Measurements from ENCODE around the gene TFF3. TPM values are rescaled to one million over a fixed set of nuclear protein-coding genes. Genes with fewer than 3 reads are reported as not detected.

TFF3 gene
- total and polyA plus RNA-seq, 2 donors from 2014 or later, result 10.0 to 22.4 TPM

GRCh38 chr21:42272109-42272962, 42.9 kb downstream of the TFF3 start:
- Histone ChIP-seq H3K27me3 (ENCODE audit: control insufficient read depth, insufficient read depth, low read length) (no peaks in the 10 kb centered on the region), H3K36me3 (ENCODE audit: control insufficient read depth in 2 of 3, insufficient read depth in 3 of 3, low read length in 3 of 3) (no peaks in the 10 kb centered on the region), H3K4me1 (ENCODE audit: control insufficient read depth in 2 of 3, insufficient read depth in 2 of 3, low read depth in 1 of 3, low read length in 3 of 3) (peaks cover 0 to 4% (median 0%) of the 10 kb centered on the region in 3 donors), H3K9ac (ENCODE audit: low read length in 3 of 3) (no peak overlapping the region), H3K4me3 (ENCODE audit: low read length in 3 of 3) (no peak overlapping the region), H3K27ac (ENCODE audit: low read depth in 2 of 2, low read length in 2 of 2) (no peak overlapping the region), H3K9me3 (ENCODE audit: control insufficient read depth in 2 of 3, insufficient read depth in 1 of 3, low read length in 3 of 3) (no peaks in the 10 kb centered on the region)
- intact Hi-C loops (cut with DNase I), result no loop called here
- TF ChIP-seq CTCF (IDR thresholded peaks at IDR 0.05; ENCODE audit: borderline replicate concordance, extremely low read depth, insufficient read depth), result no peak
- DNase-seq (peak in 1 of 5 donors; percentile 69), FAIRE-seq (no peak)

- FAIRE-seq (no peak), DNase-seq (no peak)
- no peaks in the 10 kb centered on the region for H3K9me3 ChIP-seq (ENCODE audit: control insufficient read depth in 2 of 3, insufficient read depth in 1 of 3, low read length in 3 of 3)
- peaks cover 0 to 4% (median 0%) of the 10 kb centered on the region in 3 donors for H3K4me1 ChIP-seq (ENCODE audit: control insufficient read depth in 2 of 3, insufficient read depth in 2 of 3, low read depth in 1 of 3, low read length in 3 of 3)
- no peak overlapping the region for H3K27ac ChIP-seq (ENCODE audit: low read depth in 2 of 2, low read length in 2 of 2)
- no peak overlapping the region for H3K9ac ChIP-seq (ENCODE audit: low read length in 3 of 3)
- H3K27me3 ChIP-seq (ENCODE audit: control insufficient read depth, insufficient read depth, low read length), result no peaks in the 10 kb centered on the region
- intact Hi-C loops (cut with DNase I), result no loop called here
- TF ChIP-seq CTCF (IDR thresholded peaks at IDR 0.05; ENCODE audit: borderline replicate concordance, extremely low read depth, insufficient read depth), result no peak
- H3K4me3 ChIP-seq (ENCODE audit: low read length in 3 of 3), result no peak overlapping the region
- no peaks in the 10 kb centered on the region for H3K36me3 ChIP-seq (ENCODE audit: control insufficient read depth in 2 of 3, insufficient read depth in 3 of 3, low read length in 3 of 3)
Measured at GRCh38 chr21:42271065-42271464, 44.1 kb downstream of the TFF3 start.

- no peak for DNase-seq
- peaks cover 0 to 4% (median 0%) of the 10 kb centered on the region in 3 donors for H3K4me1 ChIP-seq (ENCODE audit: control insufficient read depth in 2 of 3, insufficient read depth in 2 of 3, low read depth in 1 of 3, low read length in 3 of 3)
- H3K27ac ChIP-seq (ENCODE audit: low read depth in 2 of 2, low read length in 2 of 2), result no peak overlapping the region
- H3K36me3 ChIP-seq (ENCODE audit: control insufficient read depth in 2 of 3, insufficient read depth in 3 of 3, low read length in 3 of 3), result no peaks in the 10 kb centered on the region
- H3K9ac ChIP-seq (ENCODE audit: low read length in 3 of 3), result no peak overlapping the region
- no peaks in the 10 kb centered on the region for H3K27me3 ChIP-seq (ENCODE audit: control insufficient read depth, insufficient read depth, low read length)
- intact Hi-C loops (cut with DNase I), result no loop called here
- H3K9me3 ChIP-seq (ENCODE audit: control insufficient read depth in 2 of 3, insufficient read depth in 1 of 3, low read length in 3 of 3), result no peaks in the 10 kb centered on the region
- TF ChIP-seq CTCF (IDR thresholded peaks at IDR 0.05; ENCODE audit: borderline replicate concordance, extremely low read depth, insufficient read depth), result no peak
- FAIRE-seq, result no peak
- H3K4me3 ChIP-seq (ENCODE audit: low read length in 3 of 3), result no peak overlapping the region
Measured at GRCh38 chr21:42269386-42269785, 45.8 kb downstream of the TFF3 start.

Data from kidney (tissue), 14 donors.